Sigmoid colon (tissue), 7 donors: Measurements from ENCODE around the gene TEX261. TPM values are rescaled to one million over a fixed set of nuclear protein-coding genes. Genes with fewer than 3 reads are reported as not detected.

ENCODE experiments used
- DNase-seq: peaks from one replicate; pipeline ENCODE4 v3.0.0-alpha.2; 2019
- H3K27ac ChIP-seq, 4 donors: fragments of 200-600 bp; sonication (generic); one replicate each; pipeline ENCODE4 v1.5.1; 2016 to 2019; ENCODE audit warnings: mild to moderate bottlenecking in 1 of 4
- H3K27me3 ChIP-seq, 3 donors: fragments of 200-600 bp; sonication (generic); one replicate each; pipeline ENCODE4 v1.5.1; 2019; ENCODE audit warnings: mild to moderate bottlenecking in 1 of 3
- H3K36me3 ChIP-seq, 4 donors: fragments of 200-600 bp; sonication (generic); one replicate each; pipeline ENCODE4 v1.5.1; 2016 to 2019
- H3K4me1 ChIP-seq, 4 donors: fragments of 200-600 bp; sonication (generic); one replicate each; pipeline ENCODE4 v1.5.1; 2017 to 2019
- H3K4me3 ChIP-seq, 4 donors: fragments of 200-600 bp; sonication (generic); one replicate each; pipeline ENCODE4 v1.5.1; 2017 to 2019; ENCODE audit warnings: mild to moderate bottlenecking in 2 of 4, moderate library complexity in 1 of 4
- H3K9me3 ChIP-seq, 4 donors: fragments of 200-600 bp in 3 of 4; sonication (generic) in 3 of 4; one replicate each; pipeline versions ENCODE4 v1.5.1 to v1.6.1; 2013 to 2019
- CTCF ChIP-seq, 4 experiments: fragments of 450-650 bp in 3 of 4; fragments of 200-600 bp in 1 of 4; IDR thresholded peaks; one replicate each; pipeline ENCODE4 v1.5.1; 2016 to 2019; ENCODE audit warnings: antibody characterized with exemption in 4 of 4, mild to moderate bottlenecking in 3 of 4, moderate library complexity in 2 of 4
- EP300 ChIP-seq, 4 donors: sonication (generic); formaldehyde crosslinking; IDR thresholded peaks; one replicate each; pipeline ENCODE4 v1.6.1; 2017; ENCODE audit warnings: antibody characterized with exemption in 4 of 4
- POLR2A ChIP-seq, 2 donors: fragments of 450-650 bp; IDR thresholded peaks; one replicate each; pipeline ENCODE4 v1.6.1; 2016; ENCODE audit warnings: antibody characterized with exemption in 2 of 2, mild to moderate bottlenecking in 2 of 2, moderate library complexity in 2 of 2
- POLR2AphosphoS5 ChIP-seq, 4 donors: sonication (generic); formaldehyde crosslinking; IDR thresholded peaks; one replicate each; pipeline ENCODE4 v1.6.1; 2017; ENCODE audit warnings: antibody characterized with exemption in 4 of 4
- WGBS, 2 donors: extraction: QIAGEN DNeasy Blood & Tissue Kit; methylation state at CpG; one replicate each; pipeline ENCODE4 v1.1.7; 2013; 5-methylcytosine and 5-hydroxymethylcytosine counted together
- intact Hi-C: fragments of 100-400 bp; cut with DNase I; formaldehyde crosslinking; loops from one replicate; pipeline ENCODE4 v1.15.1; 2023
- polyA plus RNA-seq, 3 donors: library from polyadenylated mRNA; stranded (reverse); fragments of 200-250 nt; gene quantifications; one replicate each; pipeline ENCODE4 v1.2.3, GENCODE V29; 2013
- total RNA-seq, 4 donors: library from RNA; depleted of rRNA; stranded (reverse); fragments of >200 nt; gene quantifications; one replicate each; pipeline ENCODE4 v1.1.0, GENCODE V29; 2016
- donor health status: healthy with polysubstance abuse.
- donor health status: Bipolar disorder and iron deficiency.
- donor health status: healthy.

TEX261 gene
- total and polyA plus RNA-seq, 7 donors = 12.0 to 47.6 (median 21.3) TPM

- Histone ChIP-seq H3K27ac (no peak overlapping the region), H3K27me3 (no peaks in the 10 kb centered on the region), H3K4me1 (peaks cover 0 to 27% (median 18%) of the 10 kb centered on the region in 4 donors), H3K9me3 (no peaks in the 10 kb centered on the region), H3K36me3 (peaks cover 0 to 18% (median 10%) of the 10 kb centered on the region in 4 donors), H3K4me3 (no peak overlapping the region)
- peak; percentile 60 for DNase-seq
- TF ChIP-seq EP300 (IDR thresholded peaks at IDR 0.05) (no peak), POLR2AphosphoS5 (IDR thresholded peaks at IDR 0.05) (no peak), POLR2A (IDR thresholded peaks at IDR 0.05) (no peak)
- intact Hi-C loops = loop anchor here (2.0 kb wide), 1 partner anchor 13 kb away; the partner anchor contains the start of gene TEX261
- 89 to 93% methylated on average over 14 of the region's 14 CpGs for WGBS, 2 donors
Observed at GRCh38 chr2:70981866-70982810, 12.5 kb downstream of the TEX261 start.

GRCh38 chr2:70981421-70981820, 13.3 kb downstream of the TEX261 start:
- Histone ChIP-seq H3K4me3 (no peak overlapping the region), H3K4me1 (peaks cover 0 to 31% (median 22%) of the 10 kb centered on the region in 4 donors), H3K27me3 (no peaks in the 10 kb centered on the region), H3K36me3 (peaks cover 0 to 11% (median 3%) of the 10 kb centered on the region in 4 donors), H3K27ac (no peak overlapping the region), H3K9me3 (no peaks in the 10 kb centered on the region)
- 84 to 90% methylated on average over 2 of the region's 2 CpGs for WGBS, 2 donors
- intact Hi-C loops = loop anchor here (2.0 kb wide), 1 partner anchor 13 kb away; the partner anchor contains the start of gene TEX261
- TF ChIP-seq POLR2AphosphoS5 (IDR thresholded peaks at IDR 0.05) (no peak), EP300 (IDR thresholded peaks at IDR 0.05) (no peak)
- no peak for DNase-seq

- intact Hi-C loops = loop anchor here (2.0 to 5.0 kb wide), 4 partner anchors 15 to 153 kb away; partner anchors contain the start of genes MCEE, MPHOSPH10, NAGK and TEX261
- H3K4me3 ChIP-seq = no peak overlapping the region
- DNase-seq = peak; percentile 66
- no peaks in the 10 kb centered on the region for H3K27me3 ChIP-seq
- WGBS, 2 donors = 93 to 94% methylated on average over 9 of the region's 9 CpGs
- peaks cover 0 to 26% (median 23%) of the 10 kb centered on the region in 4 donors for H3K4me1 ChIP-seq
- TF ChIP-seq CTCF (IDR thresholded peaks at IDR 0.05) = no peak
- TF ChIP-seq EP300 (IDR thresholded peaks at IDR 0.05) = no peak
- no peak for TF ChIP-seq POLR2AphosphoS5 (IDR thresholded peaks at IDR 0.05)
- no peak for TF ChIP-seq POLR2A (IDR thresholded peaks at IDR 0.05)
- H3K27ac ChIP-seq = peak overlapping the region; percentile 83 to 94 (median 88)
- no peaks in the 10 kb centered on the region for H3K9me3 ChIP-seq
- no peaks in the 10 kb centered on the region for H3K36me3 ChIP-seq
Observed at GRCh38 chr2:70979626-70980025, 15.0 kb downstream of the TEX261 start.

- peak overlapping the region; percentile 53 to 69 (median 60) for H3K4me3 ChIP-seq
- DNase-seq = no peak
- 45 to 66% methylated on average over 19 of the region's 19 CpGs for WGBS, 2 donors
- peaks cover 0 to 25% (median 22%) of the 10 kb centered on the region in 4 donors for H3K4me1 ChIP-seq
- H3K27ac ChIP-seq = peak overlapping the region; percentile 83 to 94 (median 88)
- no peaks in the 10 kb centered on the region for H3K27me3 ChIP-seq
- no peaks in the 10 kb centered on the region for H3K36me3 ChIP-seq
- no peak for TF ChIP-seq POLR2A (IDR thresholded peaks at IDR 0.05)
- TF ChIP-seq POLR2AphosphoS5 (IDR thresholded peaks at IDR 0.05) = no peak
- TF ChIP-seq EP300 (IDR thresholded peaks at IDR 0.05) = no peak
- TF ChIP-seq CTCF (IDR thresholded peaks at IDR 0.05) = no peak
- H3K9me3 ChIP-seq = no peaks in the 10 kb centered on the region
- intact Hi-C loops = loop anchor here (2.0 to 5.0 kb wide), 3 partner anchors 14 to 153 kb away; partner anchors contain the start of genes MCEE, MPHOSPH10 and NAGK
Observed at GRCh38 chr2:70979180-70979488, 15.5 kb downstream of the TEX261 start.

- H3K36me3 ChIP-seq = no peaks in the 10 kb centered on the region
- peak within 1 kb of the TSS; percentile 53 to 69 (median 62) for H3K4me3 ChIP-seq
- no peaks in the 10 kb centered on the region for H3K9me3 ChIP-seq
- H3K4me1 ChIP-seq = peaks cover 0 to 25% (median 22%) of the 10 kb centered on the region in 4 donors
- 8 to 12% methylated on average over 67 of the region's 67 CpGs for WGBS, 2 donors
- peak within 1 kb of the TSS; percentile 83 to 94 (median 88) for H3K27ac ChIP-seq
- no peaks in the 10 kb centered on the region for H3K27me3 ChIP-seq
- intact Hi-C loops = loop anchor here (2.0 to 5.0 kb wide), 3 partner anchors 14 to 154 kb away; partner anchors contain the start of genes MCEE, MPHOSPH10 and NAGK
- DNase-seq = peak; percentile 80
- TF ChIP-seq EP300 (IDR thresholded peaks at IDR 0.05) (no peak), POLR2AphosphoS5 (IDR thresholded peaks at IDR 0.05) (peak in 1 of 4 donors; percentile 26)
Observed at GRCh38 chr2:70978341-70979179, 16.1 kb downstream of the TEX261 start, which contains the start of gene ANKRD53. TSS of gene ANKRD53 (plus strand) at chr2:70978630. CDS start at chr2:70978646, 16 bp downstream.
